RWPE1 (cell line): Measurements from ENCODE around the gene SNTA1.

Source experiments
- CTCF ChIA-PET: fragments of 350-600 bp; sonication (Branson Sonifier 250); formaldehyde crosslinking; extraction: SDS; loops from one replicate; lab custom pipeline; 2021; lab: Yijun Ruan, JAX
- POLR2A ChIA-PET: fragments of 400-600 bp; formaldehyde crosslinking; extraction: SDS; loops from one replicate; lab custom pipeline; 2020; ENCODE audit warnings: antibody characterized with exemption; ENCODE audit not compliant: low non-redundant PET; lab: Yijun Ruan, JAX
- DNase-seq: peaks from one replicate; pipeline ENCODE4 v3.0.0; 2012; ENCODE audit warnings: low spot score
- H3K27ac ChIP-seq: fragments of 450-650 bp; 2 replicates; pipeline ENCODE4 v1.5.1; 2017
- CTCF ChIP-seq: fragments of 450-650 bp; conservative IDR thresholded peaks from 2 replicates; pipeline ENCODE4 v1.5.1; 2017; ENCODE audit warnings: low read depth, mild to moderate bottlenecking

The SNTA1 gene

GRCh38 chr20:33475381-33476152 is 32.0 kb upstream of the SNTA1 start:
- CTCF ChIA-PET = interaction anchor here (0.6 kb wide), 2 partner anchors 12 to 194 kb away, joined by 3 read pairs; no protein-coding TSS in a partner anchor
- POLR2A ChIA-PET = interaction anchor here (0.5 to 0.6 kb wide), 2 partner anchors 218 to 989 kb away, joined by 3 to 4 read pairs; no protein-coding TSS in a partner anchor
- no peak for DNase-seq
- no peak overlapping the region for H3K27ac ChIP-seq
- TF ChIP-seq CTCF = no peak

GRCh38 chr20:33474963-33475362 is 31.4 kb upstream of the SNTA1 start:
- ChIA-PET CTCF (no interaction called here), POLR2A (interaction anchor here (0.5 to 1.5 kb wide), 3 partner anchors 15 to 641 kb away, joined by 3 to 5 read pairs (median 3); partner anchors contain the start of gene CBFA2T2)
- no peak for DNase-seq
- H3K27ac ChIP-seq = no peak overlapping the region
- TF ChIP-seq CTCF = no peak

GRCh38 chr20:33474097-33474873 is 30.7 kb upstream of the SNTA1 start:
- DNase-seq = no peak
- TF ChIP-seq CTCF = no peak
- no peak overlapping the region for H3K27ac ChIP-seq
- ChIA-PET POLR2A (interaction anchor here (0.7 to 1.5 kb wide), 2 partner anchors 15 to 641 kb away, joined by 3 to 5 read pairs; partner anchors contain the start of gene CBFA2T2), CTCF (interaction anchor here (1.6 kb wide), 1 partner anchor 17 kb away, joined by 3 read pairs; no protein-coding TSS in a partner anchor)

- ChIA-PET POLR2A (interaction anchor here (0.6 kb wide), 1 partner anchor 52 kb away, joined by 9 read pairs; no protein-coding TSS in a partner anchor), CTCF (interaction anchor here (0.6 to 1.6 kb wide), 5 partner anchors 15 to 1621 kb away, joined by 3 read pairs; no protein-coding TSS in a partner anchor)
- no peak for TF ChIP-seq CTCF
- no peak for DNase-seq
- H3K27ac ChIP-seq = no peak overlapping the region
These were observed 29.4 kb upstream of the SNTA1 start for GRCh38 chr20:33472868-33473435.

GRCh38 chr20:33470866-33471265 is 27.3 kb upstream of the SNTA1 start:
- DNase-seq = no peak
- TF ChIP-seq CTCF = no peak
- ChIA-PET CTCF (interaction anchor here (0.6 to 2.0 kb wide), 3 partner anchors 14 to 412 kb away, joined by 3 to 11 read pairs (median 3); no protein-coding TSS in a partner anchor), POLR2A (interaction anchor here (0.6 kb wide), 1 partner anchor 20 kb away, joined by 3 read pairs; no protein-coding TSS in a partner anchor)
- H3K27ac ChIP-seq = no peak overlapping the region
